ENCODE data around the gene MANSC4. TPM values are rescaled to one million over a fixed set of nuclear protein-coding genes. Genes with fewer than 3 reads are reported as not detected.

Gene MANSC4
- total and polyA plus RNA-seq, 9 of the 15 experiments (the other 6 are each of a cell fraction or from before 2014, with no cell fraction given): not detected

DNA sequence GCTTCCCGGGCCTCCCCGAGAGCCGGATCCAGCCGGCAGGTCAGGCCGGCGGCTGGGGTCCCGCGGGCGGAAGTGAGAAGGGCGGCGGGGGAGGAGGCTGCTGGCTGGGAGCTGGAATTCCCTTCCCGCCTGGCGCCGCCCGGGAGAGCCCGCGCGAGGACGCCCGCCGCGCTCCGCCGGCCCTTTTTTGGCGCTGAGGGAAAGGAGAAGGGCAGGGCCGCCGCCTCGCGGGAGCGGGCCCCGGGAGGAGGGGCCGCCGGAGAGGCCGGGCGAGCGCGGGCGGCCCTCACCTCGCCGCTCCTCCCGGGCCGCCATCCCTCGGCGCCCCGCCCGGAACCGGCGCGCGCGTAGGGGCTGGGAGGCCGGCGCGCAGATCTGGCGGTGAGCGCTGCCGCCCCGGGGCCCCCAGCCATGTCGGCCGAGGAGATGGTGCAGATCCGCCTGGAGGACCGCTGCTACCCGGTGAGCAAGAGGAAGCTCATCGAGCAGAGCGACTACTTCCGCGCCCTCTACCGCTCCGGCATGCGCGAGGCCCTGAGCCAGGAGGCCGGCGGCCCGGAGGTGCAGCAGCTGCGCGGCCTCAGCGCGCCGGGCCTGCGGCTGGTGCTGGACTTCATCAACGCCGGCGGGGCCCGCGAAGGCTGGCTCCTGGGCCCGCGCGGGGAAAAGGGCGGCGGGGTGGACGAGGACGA lies at the start of gene MANSC4, which contains the start of gene KLHL42 (continued):
- TF ChIP-seq SIRT6 (IDR thresholded peaks at IDR 0.05; ENCODE audit: low read depth, low read length) (no peak), ESRRB (CRISPR knock-in tag; IDR thresholded peaks at IDR 0.05; ENCODE audit: borderline replicate concordance) (no peak), STAG1 (CRISPR knock-in tag; IDR thresholded peaks at IDR 0.05; ENCODE audit: borderline replicate concordance) (no peak), ZNF586 (CRISPR knock-in tag; conservative IDR thresholded peaks at IDR 0.05) (no peak), ZNF3 (CRISPR knock-in tag; IDR thresholded peaks at IDR 0.05) (no peak), RCOR1 (IDR thresholded peaks at IDR 0.05; ENCODE audit: borderline replicate concordance in 1 of 2, low read depth in 2 of 2, low read length in 2 of 2) (no peak), SNIP1 (IDR thresholded peaks at IDR 0.05; ENCODE audit: low read depth) (no peak), SREBF1 (IDR thresholded peaks at IDR 0.05; ENCODE audit: borderline replicate concordance, low read depth, low read length) (no peak), HNRNPK (IDR thresholded peaks at IDR 0.05; ENCODE audit: low read depth, low read length, poor library complexity, severe bottlenecking) (no peak), ERF (CRISPR knock-in tag; IDR thresholded peaks at IDR 0.05) (no peak), FOXJ3 (CRISPR knock-in tag; IDR thresholded peaks at IDR 0.05) (no peak), MAFF (IDR thresholded peaks at IDR 0.05; ENCODE audit: low read length) (no peak), ZC3H11A (IDR thresholded peaks at IDR 0.05; ENCODE audit: low read depth, low read length) (no peak), SAFB (IDR thresholded peaks at IDR 0.05; ENCODE audit: borderline replicate concordance, low read depth, low read length) (no peak)
- TF ChIP-seq, protein P1, sequence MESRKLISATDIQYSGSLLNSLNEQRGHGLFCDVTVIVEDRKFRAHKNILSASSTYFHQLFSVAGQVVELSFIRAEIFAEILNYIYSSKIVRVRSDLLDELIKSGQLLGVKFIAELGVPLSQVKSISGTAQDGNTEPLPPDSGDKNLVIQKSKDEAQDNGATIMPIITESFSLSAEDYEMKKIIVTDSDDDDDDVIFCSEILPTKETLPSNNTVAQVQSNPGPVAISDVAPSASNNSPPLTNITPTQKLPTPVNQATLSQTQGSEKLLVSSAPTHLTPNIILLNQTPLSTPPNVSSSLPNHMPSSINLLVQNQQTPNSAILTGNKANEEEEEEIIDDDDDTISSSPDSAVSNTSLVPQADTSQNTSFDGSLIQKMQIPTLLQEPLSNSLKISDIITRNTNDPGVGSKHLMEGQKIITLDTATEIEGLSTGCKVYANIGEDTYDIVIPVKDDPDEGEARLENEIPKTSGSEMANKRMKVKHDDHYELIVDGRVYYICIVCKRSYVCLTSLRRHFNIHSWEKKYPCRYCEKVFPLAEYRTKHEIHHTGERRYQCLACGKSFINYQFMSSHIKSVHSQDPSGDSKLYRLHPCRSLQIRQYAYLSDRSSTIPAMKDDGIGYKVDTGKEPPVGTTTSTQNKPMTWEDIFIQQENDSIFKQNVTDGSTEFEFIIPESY (CRISPR knock-in tag; IDR thresholded peaks at IDR 0.05): no peak
- TF ChIP-seq, protein P2, sequence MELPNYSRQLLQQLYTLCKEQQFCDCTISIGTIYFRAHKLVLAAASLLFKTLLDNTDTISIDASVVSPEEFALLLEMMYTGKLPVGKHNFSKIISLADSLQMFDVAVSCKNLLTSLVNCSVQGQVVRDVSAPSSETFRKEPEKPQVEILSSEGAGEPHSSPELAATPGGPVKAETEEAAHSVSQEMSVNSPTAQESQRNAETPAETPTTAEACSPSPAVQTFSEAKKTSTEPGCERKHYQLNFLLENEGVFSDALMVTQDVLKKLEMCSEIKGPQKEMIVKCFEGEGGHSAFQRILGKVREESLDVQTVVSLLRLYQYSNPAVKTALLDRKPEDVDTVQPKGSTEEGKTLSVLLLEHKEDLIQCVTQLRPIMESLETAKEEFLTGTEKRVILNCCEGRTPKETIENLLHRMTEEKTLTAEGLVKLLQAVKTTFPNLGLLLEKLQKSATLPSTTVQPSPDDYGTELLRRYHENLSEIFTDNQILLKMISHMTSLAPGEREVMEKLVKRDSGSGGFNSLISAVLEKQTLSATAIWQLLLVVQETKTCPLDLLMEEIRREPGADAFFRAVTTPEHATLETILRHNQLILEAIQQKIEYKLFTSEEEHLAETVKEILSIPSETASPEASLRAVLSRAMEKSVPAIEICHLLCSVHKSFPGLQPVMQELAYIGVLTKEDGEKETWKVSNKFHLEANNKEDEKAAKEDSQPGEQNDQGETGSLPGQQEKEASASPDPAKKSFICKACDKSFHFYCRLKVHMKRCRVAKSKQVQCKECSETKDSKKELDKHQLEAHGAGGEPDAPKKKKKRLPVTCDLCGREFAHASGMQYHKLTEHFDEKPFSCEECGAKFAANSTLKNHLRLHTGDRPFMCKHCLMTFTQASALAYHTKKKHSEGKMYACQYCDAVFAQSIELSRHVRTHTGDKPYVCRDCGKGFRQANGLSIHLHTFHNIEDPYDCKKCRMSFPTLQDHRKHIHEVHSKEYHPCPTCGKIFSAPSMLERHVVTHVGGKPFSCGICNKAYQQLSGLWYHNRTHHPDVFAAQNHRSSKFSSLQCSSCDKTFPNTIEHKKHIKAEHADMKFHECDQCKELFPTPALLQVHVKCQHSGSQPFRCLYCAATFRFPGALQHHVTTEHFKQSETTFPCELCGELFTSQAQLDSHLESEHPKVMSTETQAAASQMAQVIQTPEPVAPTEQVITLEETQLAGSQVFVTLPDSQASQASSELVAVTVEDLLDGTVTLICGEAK (IDR thresholded peaks at IDR 0.05): 0 out of 2 replicates have a peak, but pooled peaks have one; percentile 48
- TF ChIP-seq, protein P2 (CRISPR knock-in tag; IDR thresholded peaks at IDR 0.05): no peak

Measured in K562 (cell line).